Measurements from ENCODE around the gene BLTP2. TPM values are rescaled to one million over a fixed set of nuclear protein-coding genes. Genes with fewer than 3 reads are reported as not detected.
"Not testable (repeated sequence)": the region's sequence is repeated elsewhere in the genome, so short reads cannot be mapped to it uniquely, and the experiment has no call there.

The BLTP2 gene
- total RNA-seq, 1 experiment from 2014 or later: 140 TPM

GRCh38 chr17:28661635-28662526 lies 16.9 kb upstream of the BLTP2 start, which contains the start of the genes SDF2 and SUPT6H (continued):
- TF ChIP-seq ZBTB33 (IDR thresholded peaks at IDR 0.05; ENCODE audit: extremely low read depth, insufficient replicate concordance, low read length): no peak
- TF ChIP-seq CEBPB (IDR thresholded peaks at IDR 0.05; ENCODE audit: low read depth): no peak
- no peak for TF ChIP-seq RAD21 (IDR thresholded peaks at IDR 0.05; ENCODE audit: low read depth)
- TF ChIP-seq ZNF274 (IDR thresholded peaks at IDR 0.05; ENCODE audit: low read depth, low read length): no peak
- peak; percentile 76 for TF ChIP-seq ZFX (IDR thresholded peaks at IDR 0.05)
- peak; percentile 60; the same call in 1 of the 2 replicates for TF ChIP-seq SP1 (IDR thresholded peaks at IDR 0.05; ENCODE audit: low read depth)
- TF ChIP-seq FOSL1 (IDR thresholded peaks at IDR 0.05; ENCODE audit: low read depth): no peak
- no peak for TF ChIP-seq EZH2 (IDR thresholded peaks at IDR 0.05)
- TF ChIP-seq POLR2AphosphoS5 (IDR thresholded peaks at IDR 0.05; ENCODE audit: low read depth, low read length): peak; percentile 89
- no peak for TF ChIP-seq CTCF (IDR thresholded peaks at IDR 0.05 in 2 of 3, conservative IDR thresholded peaks at IDR 0.05 in 1 of 3; ENCODE audit: borderline replicate concordance in 1 of 3, insufficient read depth in 1 of 3, low read depth in 2 of 3, low read length in 2 of 3)
- TF ChIP-seq JUND (IDR thresholded peaks at IDR 0.05): no peak
- no peak for TF ChIP-seq CBX3 (IDR thresholded peaks at IDR 0.05; ENCODE audit: low read depth)
- TF ChIP-seq EGR1 (IDR thresholded peaks at IDR 0.05; ENCODE audit: low read depth): peak; percentile 70
- TF ChIP-seq SIN3A (IDR thresholded peaks at IDR 0.05; ENCODE audit: low read depth): peak; percentile 90
- TF ChIP-seq TCF7L2 (IDR thresholded peaks at IDR 0.05; ENCODE audit: borderline replicate concordance, extremely low read depth, insufficient read depth, insufficient read length): no peak

GRCh38 chr17:28659497-28659881 lies 14.5 kb upstream of the BLTP2 start:
- peaks cover 3 to 29% of the 10 kb centered on the region in 2 experiments for H3K36me3 ChIP-seq (ENCODE audit: control insufficient read depth in 1 of 2, insufficient read depth in 2 of 2, low read length in 2 of 2)
- RAD21 ChIA-PET (ENCODE audit: low non-redundant PET in 1 of 2, low total read pairs in 2 of 2, uncharacterized antibody in 2 of 2, unreplicated experiment in 2 of 2); H3K4me3 ChIP-seq (replicated peaks in 1 of 2; ENCODE audit: low read depth in 1 of 2, low read length in 2 of 2); H3K27ac ChIP-seq (ENCODE audit: low read depth, low read length); POLR2A ChIA-PET; CTCF ChIA-PET; ATAC-seq; intact Hi-C loops (cut with micrococcal nuclease); H3K9ac ChIP-seq (ENCODE audit: low read length); H3K27me3 ChIP-seq (ENCODE audit: insufficient read depth, low read length); H4K20me1 ChIP-seq (ENCODE audit: insufficient read depth); H3K4me2 ChIP-seq (ENCODE audit: low read length); H3K9me2 ChIP-seq (ENCODE audit: insufficient read depth); H3K9me3 ChIP-seq (ENCODE audit: control insufficient read depth in 1 of 2, insufficient read depth in 1 of 2, low read depth in 1 of 2, low read length in 2 of 2); H2AFZ ChIP-seq (ENCODE audit: low read depth, low read length, poor library complexity, severe bottlenecking); BruUV-seq (replicated peaks); DNase-seq (ENCODE audit: low read depth, low spot score): not testable (repeated sequence)
- H3K4me1 ChIP-seq (ENCODE audit: control insufficient read depth in 1 of 2, insufficient read depth in 2 of 2, low read length in 2 of 2): peaks cover 12 to 18% of the 10 kb centered on the region in 2 experiments; a peak in 3 of 4 replicates
- peaks cover 75% of the 10 kb centered on the region for H3K79me2 ChIP-seq (ENCODE audit: insufficient read depth, low read length)

Data from HCT116 (cell line).